ENCODE results near the gene PPFIA3.

The PPFIA3 gene

DNA sequence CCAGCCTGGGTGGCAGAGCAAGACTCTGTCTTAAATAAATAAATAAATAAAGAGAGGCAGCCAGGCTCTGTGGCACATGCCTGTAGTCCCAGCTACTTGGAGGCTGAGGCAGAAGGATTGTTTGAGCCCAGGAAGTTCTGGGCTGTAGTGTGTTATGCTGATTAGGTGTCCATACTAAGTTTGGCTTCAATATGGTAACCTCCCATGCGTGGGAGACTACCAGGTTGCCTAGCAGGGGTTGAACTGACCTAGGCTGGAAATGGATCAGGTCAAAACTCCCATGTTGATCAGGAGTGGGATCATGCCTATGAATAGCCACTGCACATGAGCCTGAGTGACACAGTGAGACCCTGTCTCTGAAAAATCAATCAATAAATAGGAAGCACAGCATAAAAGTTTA lies 38.1 kb upstream of the PPFIA3 start:
- no peak overlapping the region for H3K4me3 ChIP-seq (ENCODE audit: low read depth, low read length, poor library complexity, severe bottlenecking)
- H3K4me1 ChIP-seq (ENCODE audit: insufficient read depth, low read length, severe bottlenecking) = peaks cover 7% of the 10 kb centered on the region
- peaks cover 3% of the 10 kb centered on the region; the same call in 1 of the 2 replicates for H3K27me3 ChIP-seq (ENCODE audit: insufficient read depth, low read length)
- no peak overlapping the region for H3K27ac ChIP-seq (ENCODE audit: low read depth, low read length, poor library complexity, severe bottlenecking)
- H3K79me2 ChIP-seq (ENCODE audit: insufficient read depth, low read length) = peaks cover 8% of the 10 kb centered on the region
- no peak overlapping the region for H2AFZ ChIP-seq (ENCODE audit: low read length)
- H3F3A ChIP-seq (ENCODE audit: insufficient read depth, low read length) = no peaks in the 10 kb centered on the region
- H3K9ac ChIP-seq (ENCODE audit: low read length) = no peak overlapping the region
- no peaks in the 10 kb centered on the region for H3K9me3 ChIP-seq (ENCODE audit: low read length)
- no peak overlapping the region for H3K4me2 ChIP-seq (ENCODE audit: low read length)
- no peaks in the 10 kb centered on the region for H3K9me2 ChIP-seq (ENCODE audit: low read depth, low read length)
- peaks cover 5% of the 10 kb centered on the region; the same call in 1 of the 2 replicates for H4K20me1 ChIP-seq (ENCODE audit: insufficient read depth, low read length)
- TF ChIP-seq, protein P1, sequence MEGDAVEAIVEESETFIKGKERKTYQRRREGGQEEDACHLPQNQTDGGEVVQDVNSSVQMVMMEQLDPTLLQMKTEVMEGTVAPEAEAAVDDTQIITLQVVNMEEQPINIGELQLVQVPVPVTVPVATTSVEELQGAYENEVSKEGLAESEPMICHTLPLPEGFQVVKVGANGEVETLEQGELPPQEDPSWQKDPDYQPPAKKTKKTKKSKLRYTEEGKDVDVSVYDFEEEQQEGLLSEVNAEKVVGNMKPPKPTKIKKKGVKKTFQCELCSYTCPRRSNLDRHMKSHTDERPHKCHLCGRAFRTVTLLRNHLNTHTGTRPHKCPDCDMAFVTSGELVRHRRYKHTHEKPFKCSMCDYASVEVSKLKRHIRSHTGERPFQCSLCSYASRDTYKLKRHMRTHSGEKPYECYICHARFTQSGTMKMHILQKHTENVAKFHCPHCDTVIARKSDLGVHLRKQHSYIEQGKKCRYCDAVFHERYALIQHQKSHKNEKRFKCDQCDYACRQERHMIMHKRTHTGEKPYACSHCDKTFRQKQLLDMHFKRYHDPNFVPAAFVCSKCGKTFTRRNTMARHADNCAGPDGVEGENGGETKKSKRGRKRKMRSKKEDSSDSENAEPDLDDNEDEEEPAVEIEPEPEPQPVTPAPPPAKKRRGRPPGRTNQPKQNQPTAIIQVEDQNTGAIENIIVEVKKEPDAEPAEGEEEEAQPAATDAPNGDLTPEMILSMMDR (IDR thresholded peaks at IDR 0.05; ENCODE audit: low read length) = no peak
- no peak for TF ChIP-seq EZH2 (IDR thresholded peaks at IDR 0.05; ENCODE audit: borderline replicate concordance, low read length)
- peaks cover 6% of the 10 kb centered on the region for H3K36me3 ChIP-seq (ENCODE audit: insufficient read depth, low read length)

- peaks cover 7% of the 10 kb centered on the region; the same call in 1 of the 2 replicates for H4K20me1 ChIP-seq (ENCODE audit: insufficient read depth, low read length)
- H3K9ac ChIP-seq (ENCODE audit: low read length) = peak overlapping the region; percentile 63
- H3K27me3 ChIP-seq (ENCODE audit: insufficient read depth, low read length) = peaks cover 3% of the 10 kb centered on the region; the same call in 1 of the 2 replicates
- H3K4me3 ChIP-seq (ENCODE audit: low read depth, low read length, poor library complexity, severe bottlenecking) = peak overlapping the region; percentile 95
- peaks cover 23% of the 10 kb centered on the region for H3K4me1 ChIP-seq (ENCODE audit: insufficient read depth, low read length, severe bottlenecking)
- peaks cover 34% of the 10 kb centered on the region for H3K79me2 ChIP-seq (ENCODE audit: insufficient read depth, low read length)
- peaks cover 33% of the 10 kb centered on the region for H3K36me3 ChIP-seq (ENCODE audit: insufficient read depth, low read length)
- H3F3A ChIP-seq (ENCODE audit: insufficient read depth, low read length) = no peaks in the 10 kb centered on the region
- TF ChIP-seq EZH2 (IDR thresholded peaks at IDR 0.05; ENCODE audit: borderline replicate concordance, low read length) = no peak
- TF ChIP-seq, protein P1 (IDR thresholded peaks at IDR 0.05; ENCODE audit: low read length) = no peak
- H3K9me3 ChIP-seq (ENCODE audit: low read length) = no peaks in the 10 kb centered on the region
- no peak overlapping the region for H2AFZ ChIP-seq (ENCODE audit: low read length)
- H3K4me2 ChIP-seq (ENCODE audit: low read length) = peak overlapping the region; percentile 80
- peak overlapping the region; percentile 58 for H3K27ac ChIP-seq (ENCODE audit: low read depth, low read length, poor library complexity, severe bottlenecking)
- H3K9me2 ChIP-seq (ENCODE audit: low read depth, low read length) = no peaks in the 10 kb centered on the region
Observed at GRCh38 chr19:49084206-49085019, 34.9 kb upstream of the PPFIA3 start.

GRCh38 chr19:49085020-49085867 lies 34.1 kb upstream of the PPFIA3 start, which contains the start of gene SNRNP70:
SNRNP70 (plus strand) TSS chr19:49085451; CDS start chr19:49086415, 964 bp downstream.
- H3K9me3 ChIP-seq (ENCODE audit: low read length) = no peaks in the 10 kb centered on the region
- peaks cover 3% of the 10 kb centered on the region; the same call in 1 of the 2 replicates for H3K27me3 ChIP-seq (ENCODE audit: insufficient read depth, low read length)
- H3K9ac ChIP-seq (ENCODE audit: low read length) = peak within 1 kb of the TSS; percentile 98
- peak within 1 kb of the TSS; percentile 95 for H3K4me2 ChIP-seq (ENCODE audit: low read length)
- no peaks in the 10 kb centered on the region for H3K9me2 ChIP-seq (ENCODE audit: low read depth, low read length)
- H3K27ac ChIP-seq (ENCODE audit: low read depth, low read length, poor library complexity, severe bottlenecking) = peak within 1 kb of the TSS; percentile 58
- TF ChIP-seq, protein P1 (IDR thresholded peaks at IDR 0.05; ENCODE audit: low read length) = no peak
- no peak for TF ChIP-seq EZH2 (IDR thresholded peaks at IDR 0.05; ENCODE audit: borderline replicate concordance, low read length)
- peaks cover 39% of the 10 kb centered on the region for H3K36me3 ChIP-seq (ENCODE audit: insufficient read depth, low read length)
- peaks cover 37% of the 10 kb centered on the region for H3K79me2 ChIP-seq (ENCODE audit: insufficient read depth, low read length)
- no peaks in the 10 kb centered on the region for H3F3A ChIP-seq (ENCODE audit: insufficient read depth, low read length)
- no peak within 1 kb of the TSS for H2AFZ ChIP-seq (ENCODE audit: low read length)
- peaks cover 7% of the 10 kb centered on the region; the same call in 1 of the 2 replicates for H4K20me1 ChIP-seq (ENCODE audit: insufficient read depth, low read length)
- peaks cover 23% of the 10 kb centered on the region for H3K4me1 ChIP-seq (ENCODE audit: insufficient read depth, low read length, severe bottlenecking)
- H3K4me3 ChIP-seq (ENCODE audit: low read depth, low read length, poor library complexity, severe bottlenecking) = peak within 1 kb of the TSS; percentile 95
